SK-N-SH (cell line): ENCODE data around the gene CHAF1A. TPM values are rescaled to one million over a fixed set of nuclear protein-coding genes. Genes with fewer than 3 reads are reported as not detected.
A peak's percentile ranks its signal among the peaks of the same experiment; 100 is the strongest.

Source experiments
- CTCF ChIA-PET: fragments of 300-600, 350-600 bp; formaldehyde crosslinking; extraction: SDS; loops from one replicate; lab custom pipeline; 2021; lab: Yijun Ruan, JAX
- POLR2A ChIA-PET: fragments of 350-600 bp; sonication (Branson Sonifier 250); formaldehyde crosslinking; extraction: SDS; loops from one replicate; lab custom pipeline; 2020; ENCODE audit warnings: antibody characterized with exemption, inconsistent platforms; lab: Yijun Ruan, JAX
- DNase-seq: peaks from one replicate; pipeline ENCODE4 v3.0.0; 2012
- H2AFZ ChIP-seq: fragments of 200-600 bp; sonication (generic); 2 replicates; pipeline ENCODE4 v1.8.1; 2016; ENCODE audit warnings: antibody characterized with exemption, mild to moderate bottlenecking, low read depth
- H3F3A ChIP-seq: fragments of 200-600 bp; sonication (generic); replicated peaks from 2 replicates; pipeline ENCODE3; 2016; ENCODE audit warnings: antibody characterized with exemption, mild to moderate bottlenecking; ENCODE audit not compliant: insufficient read depth
- H3K27ac ChIP-seq, 2 experiments: fragments of 200-500 bp in 1 of 2; fragments of 200-600 bp in 1 of 2; sonication (Bioruptor generic) in 1 of 2; sonication (generic), shearing (Covaris generic) in 1 of 2; 2 replicates each; pipeline versions ENCODE4 v1.5.1 to v1.6.1; 2014 to 2016; ENCODE audit warnings: low read depth in 2 of 2, inconsistent platforms in 1 of 2, low read length in 1 of 2, mild to moderate bottlenecking in 1 of 2, mixed read lengths in 1 of 2
- H3K27me3 ChIP-seq: fragments of 200-600 bp; sonication (generic), shearing (Covaris generic); 2 replicates; pipeline ENCODE4 v1.6.1; 2016; ENCODE audit warnings: mixed run types; ENCODE audit not compliant: insufficient read depth
- H3K36me3 ChIP-seq, 2 experiments: fragments of 200-500 bp in 1 of 2; fragments of 200-600 bp in 1 of 2; sonication (Bioruptor generic) in 1 of 2; sonication (generic) in 1 of 2; replicated peaks in 1 of 2; 2 replicates each; pipeline versions ENCODE3 to v1.5.1; 2014 to 2016; ENCODE audit warnings: low read length in 1 of 2, mild to moderate bottlenecking in 1 of 2; ENCODE audit not compliant: insufficient read depth in 2 of 2, control insufficient read depth in 1 of 2
- H3K4me1 ChIP-seq, 2 experiments: fragments of 200-500 bp in 1 of 2; fragments of 200-600 bp in 1 of 2; sonication (Bioruptor generic) in 1 of 2; sonication (generic), shearing (Covaris generic) in 1 of 2; 2 replicates each; pipeline versions ENCODE4 v1.5.1 to v1.6.1; 2014 to 2016; ENCODE audit warnings: low read depth in 1 of 2, low read length in 1 of 2, mixed run types in 1 of 2; ENCODE audit not compliant: insufficient read depth in 2 of 2, control insufficient read depth in 1 of 2
- H3K4me2 ChIP-seq: fragments of 200-600 bp; sonication (generic), shearing (Covaris generic); 2 replicates; pipeline ENCODE4 v1.6.1; 2017; ENCODE audit warnings: mixed run types
- H3K4me3 ChIP-seq, 2 experiments: fragments of 200-500 bp in 1 of 2; fragments of 200-600 bp in 1 of 2; sonication (Bioruptor generic) in 1 of 2; sonication (generic), shearing (Covaris generic) in 1 of 2; 2 replicates each; pipeline versions ENCODE4 v1.5.1 to v1.8.1; 2014 to 2016; ENCODE audit warnings: low read depth in 2 of 2, inconsistent platforms in 1 of 2, low read length in 1 of 2, mild to moderate bottlenecking in 1 of 2, mixed read lengths in 1 of 2, moderate library complexity in 1 of 2
- H3K79me2 ChIP-seq: fragments of 200-600 bp; sonication (generic); 2 replicates; pipeline ENCODE4 v1.8.1; 2017; ENCODE audit warnings: mild to moderate bottlenecking; ENCODE audit not compliant: insufficient read depth
- H3K9ac ChIP-seq: fragments of 200-600 bp; sonication (generic); 2 replicates; pipeline ENCODE4 v1.6.1; 2017; ENCODE audit warnings: mixed run types
- H3K9me2 ChIP-seq: fragments of 200-600 bp; sonication (generic); 2 replicates; pipeline ENCODE4 v1.6.1; 2017; ENCODE audit warnings: mixed run types
- H3K9me3 ChIP-seq: fragments of 200-600 bp; sonication (generic); 2 replicates; pipeline ENCODE4 v1.6.1; 2017; ENCODE audit warnings: mixed run types, mild to moderate bottlenecking, moderate library complexity
- H4K20me1 ChIP-seq: fragments of 200-600 bp; sonication (generic); 2 replicates; pipeline ENCODE4 v1.6.1; 2017; ENCODE audit warnings: mild to moderate bottlenecking, mixed run types; ENCODE audit not compliant: insufficient read depth
- CHD2 ChIP-seq: fragments of 150-350 bp; IDR thresholded peaks from 2 replicates; pipeline ENCODE4 v1.6.1; 2018; ENCODE audit warnings: low read length; ENCODE audit not compliant: partially characterized antibody
- FOSL2 ChIP-seq: IDR thresholded peaks from 2 replicates; pipeline ENCODE4 v1.4.0; 2012; ENCODE audit warnings: low read depth, mild to moderate bottlenecking, moderate library complexity, borderline replicate concordance
- GABPA ChIP-seq: IDR thresholded peaks from 2 replicates; pipeline ENCODE4 v1.4.0; 2012; ENCODE audit warnings: low read depth, mild to moderate bottlenecking
- GATA2 ChIP-seq: sonication (generic); formaldehyde crosslinking; IDR thresholded peaks from 2 replicates; pipeline ENCODE4 v1.5.0; 2020; ENCODE audit warnings: mild to moderate bottlenecking, missing genetic modification reagents
- IRF3 ChIP-seq: fragments of 150-350 bp; IDR thresholded peaks from 2 replicates; pipeline ENCODE4 v1.6.1; 2016; ENCODE audit warnings: mild to moderate bottlenecking, low read depth, low read length
- MEF2A ChIP-seq: IDR thresholded peaks from 2 replicates; pipeline ENCODE4 v1.4.0; 2012; ENCODE audit warnings: low read depth, borderline replicate concordance
- MXI1 ChIP-seq: IDR thresholded peaks from 2 replicates; pipeline ENCODE4 v1.6.1; 2012; ENCODE audit warnings: mild to moderate bottlenecking, low read depth, low read length, improper control_type of control experiment
- PBX3 ChIP-seq: IDR thresholded peaks from 2 replicates; pipeline ENCODE4; 2012
- POLR2AphosphoS5 ChIP-seq: IDR thresholded peaks from 2 replicates; pipeline ENCODE4 v1.6.1; 2012; ENCODE audit warnings: low read depth, low read length
- RAD21 ChIP-seq: IDR thresholded peaks from 2 replicates; pipeline ENCODE4 v1.6.1; 2012; ENCODE audit warnings: mild to moderate bottlenecking, low read length
- RFX5 ChIP-seq: IDR thresholded peaks from 2 replicates; pipeline ENCODE4 v1.6.1; 2012; ENCODE audit warnings: mild to moderate bottlenecking, improper control_type of control experiment, low read length
- RXRA ChIP-seq: IDR thresholded peaks from 2 replicates; pipeline ENCODE4 v1.4.0; 2012; ENCODE audit warnings: low read depth, mild to moderate bottlenecking, borderline replicate concordance
- USF1 ChIP-seq: IDR thresholded peaks from 2 replicates; pipeline ENCODE4 v1.4.0; 2012; ENCODE audit warnings: low read depth, borderline replicate concordance
- USF2 ChIP-seq: fragments of 150-350 bp; IDR thresholded peaks from 2 replicates; pipeline ENCODE4 v1.6.1; 2017; ENCODE audit warnings: antibody characterized with exemption, low read length, low read depth, borderline replicate concordance
- WGBS: methylation state at CpG from one replicate; pipeline ENCODE4 v1.1.6; 2017; ENCODE audit warnings: low lambda C conversion rate; 5-methylcytosine and 5-hydroxymethylcytosine counted together
- polyA plus RNA-seq, 3 experiments: library from polyadenylated mRNA; depleted of rRNA; stranded (reverse); fragments of >200 nt; gene quantifications; 2 replicates each; pipeline ENCODE4 v1.2.3, GENCODE V29; 2012

The CHAF1A gene
- polyA plus RNA-seq, 1 of the 3 experiments (the other 2 are of a cell fraction) = 18.0 TPM

GRCh38 chr19:4471403-4472173 lies 69.1 kb downstream of the CHAF1A start:
- CTCF ChIA-PET = interaction anchor here (0.6 to 1.3 kb wide), 3 partner anchors 71 to 1218 kb away, joined by 3 to 5 read pairs (median 3); partner anchors contain the start of gene SH3GL1
- TF ChIP-seq IRF3 (peak; percentile 97), PBX3 (peak; percentile 100), MXI1 (peak; percentile 44), RXRA (no peak), POLR2AphosphoS5 (peak; percentile 55; the same call in 1 of the 2 replicates), CHD2 (peak; percentile 96), GABPA (peak; percentile 81), RAD21 (no peak), USF1 (peak; percentile 99), RFX5 (peak; percentile 83), MEF2A (no peak), USF2 (peak; percentile 95), GATA2 (CRISPR knock-in tag) (no peak), FOSL2 (no peak)
- TF ChIP-seq, all 33 proteins: peak for 9
- Histone ChIP-seq H3K9ac (peak overlapping the region; percentile 66), H2AFZ (peak overlapping the region; percentile 95), H4K20me1 (no peaks in the 10 kb centered on the region), H3K4me1 (peaks cover 3 to 21% of the 10 kb centered on the region in 2 experiments; a peak in 1 of 4 replicates), H3K9me3 (no peaks in the 10 kb centered on the region), H3K9me2 (no peaks in the 10 kb centered on the region), H3F3A (peaks cover 11% of the 10 kb centered on the region), H3K4me3 (peak overlapping the region; percentile 60 to 66), H3K36me3 (peaks cover 9 to 10% of the 10 kb centered on the region in 2 experiments), H3K27me3 (no peaks in the 10 kb centered on the region), H3K4me2 (peak overlapping the region; percentile 85), H3K79me2 (peaks cover 44% of the 10 kb centered on the region), H3K27ac (peak overlapping the region; percentile 82 to 90)
- POLR2A ChIA-PET = interaction anchor here (1.0 to 2.0 kb wide), 3 partner anchors 15 to 85 kb away, joined by 3 to 11 read pairs (median 4); no protein-coding TSS in a partner anchor
- peak; percentile 97 for DNase-seq
- under 1% methylated on average over 33 of the region's 33 CpGs for WGBS
